Trophoblast cell (in vitro differentiated cells and primary cell): ENCODE data around the gene RPE65.

ENCODE experiments used
- DNase-seq, 2 donors: peaks; one replicate each; pipeline ENCODE4 v3.0.0-alpha.2; 2016
- H2AFZ ChIP-seq: 2 replicates; pipeline ENCODE4 v1.6.1; 2013; ENCODE audit warnings: low read length, moderate library complexity, mild to moderate bottlenecking; ENCODE audit not compliant: insufficient read depth, poor library complexity
- H2AK5ac ChIP-seq: 2 replicates; pipeline ENCODE4 v1.6.1; 2013; ENCODE audit warnings: mild to moderate bottlenecking, low read length
- H2BK120ac ChIP-seq: 2 replicates; pipeline ENCODE4 v1.6.1; 2013; ENCODE audit warnings: low read length, mild to moderate bottlenecking, moderate library complexity; ENCODE audit not compliant: insufficient read depth, poor library complexity
- H2BK12ac ChIP-seq: 2 replicates; pipeline ENCODE4 v1.6.1; 2013; ENCODE audit warnings: mild to moderate bottlenecking, low read length, moderate library complexity
- H2BK5ac ChIP-seq: 2 replicates; pipeline ENCODE4 v1.6.1; 2013; ENCODE audit warnings: low read length, low read depth, moderate library complexity, mild to moderate bottlenecking; ENCODE audit not compliant: poor library complexity
- H3K14ac ChIP-seq: 2 replicates; pipeline ENCODE4 v1.6.1; 2013; ENCODE audit warnings: mild to moderate bottlenecking, low read length
- H3K18ac ChIP-seq: 2 replicates; pipeline ENCODE4 v1.6.1; 2013; ENCODE audit warnings: mild to moderate bottlenecking, low read length
- H3K23ac ChIP-seq: 2 replicates; pipeline ENCODE4 v1.6.1; 2013; ENCODE audit warnings: low read length
- H3K27ac ChIP-seq: 2 replicates; pipeline ENCODE4 v1.5.1; 2013; ENCODE audit warnings: low read depth, mild to moderate bottlenecking, inconsistent platforms, low read length, moderate library complexity
- H3K27me3 ChIP-seq: 2 replicates; pipeline ENCODE4 v1.6.1; 2013; ENCODE audit warnings: inconsistent platforms, mild to moderate bottlenecking, low read length, moderate library complexity; ENCODE audit not compliant: insufficient read depth
- H3K36me3 ChIP-seq, 2 experiments: 1 replicate in 1 of 2; 2 replicates in 1 of 2; pipeline ENCODE4 v1.6.1; 2013; ENCODE audit warnings: low read length in 2 of 2, mild to moderate bottlenecking in 2 of 2, moderate library complexity in 1 of 2; ENCODE audit not compliant: insufficient read depth in 2 of 2, control insufficient read depth in 1 of 2
- H3K4ac ChIP-seq: 2 replicates; pipeline ENCODE4 v1.6.1; 2013; ENCODE audit warnings: low read depth, mild to moderate bottlenecking, low read length, moderate library complexity
- H3K4me1 ChIP-seq, 2 experiments: 1 replicate in 1 of 2; 2 replicates in 1 of 2; pipeline ENCODE4 v1.6.1; 2013; ENCODE audit warnings: low read length in 2 of 2, mild to moderate bottlenecking in 2 of 2, moderate library complexity in 1 of 2; ENCODE audit not compliant: insufficient read depth in 2 of 2, control insufficient read depth in 1 of 2
- H3K4me2 ChIP-seq: 2 replicates; pipeline ENCODE4 v1.6.1; 2013; ENCODE audit warnings: inconsistent platforms, mild to moderate bottlenecking, low read length, moderate library complexity
- H3K4me3 ChIP-seq: 2 replicates; pipeline ENCODE4 v1.5.1; 2013; ENCODE audit warnings: mild to moderate bottlenecking, low read depth, low read length, inconsistent platforms
- H3K79me1 ChIP-seq: one replicate; pipeline ENCODE4 v1.6.1; 2013; ENCODE audit warnings: low read length
- H3K79me2 ChIP-seq: 2 replicates; pipeline ENCODE4 v1.6.1; 2013; ENCODE audit warnings: low read length, mild to moderate bottlenecking; ENCODE audit not compliant: control insufficient read depth, insufficient read depth, poor library complexity
- H3K9ac ChIP-seq: 2 replicates; pipeline ENCODE4 v1.6.1; 2013; ENCODE audit warnings: mild to moderate bottlenecking, low read length
- H3K9me3 ChIP-seq: 2 replicates; pipeline ENCODE4 v1.6.1; 2013; ENCODE audit warnings: low read depth, mild to moderate bottlenecking, control low read depth, inconsistent platforms, low read length; ENCODE audit not compliant: insufficient read depth
- H4K12ac ChIP-seq: 2 replicates; pipeline ENCODE4 v1.6.1; 2013; ENCODE audit warnings: low read depth, mild to moderate bottlenecking, low read length, moderate library complexity
- H4K8ac ChIP-seq: 2 replicates; pipeline ENCODE4 v1.6.1; 2013; ENCODE audit warnings: low read depth, mild to moderate bottlenecking, low read length, moderate library complexity
- H4K91ac ChIP-seq: one replicate; pipeline ENCODE4 v1.6.1; 2013; ENCODE audit warnings: low read depth, mild to moderate bottlenecking, low read length, moderate library complexity
- WGBS: extraction: QIAGEN DNeasy Blood & Tissue Kit; methylation state at CpG from one replicate; pipeline ENCODE4 v1.1.7; 2013; ENCODE audit warnings: missing lambda C conversion rate; ENCODE audit not compliant: insufficient read length, insufficient coverage; ENCODE audit errors: extremely low coverage; 5-methylcytosine and 5-hydroxymethylcytosine counted together

Gene RPE65

GRCh38 chr1:68485431-68486022 lies 35.8 kb upstream of the RPE65 start:
- H3K27me3 ChIP-seq, result no peaks in the 10 kb centered on the region
- H3K79me1 ChIP-seq, result no peaks in the 10 kb centered on the region
- no peak overlapping the region for H2BK5ac ChIP-seq
- no peak for DNase-seq
- no peak overlapping the region for H2BK120ac ChIP-seq
- H2AK5ac ChIP-seq, result no peak overlapping the region
- peaks cover 2 to 8% of the 10 kb centered on the region in 2 experiments for H3K36me3 ChIP-seq
- H3K9ac ChIP-seq, result no peak overlapping the region
- no peak overlapping the region for H3K4me3 ChIP-seq
- H2AFZ ChIP-seq, result no peak overlapping the region
- H4K91ac ChIP-seq, result no peak overlapping the region
- no CpG with 5 or more reads among the region's 3 CpGs for WGBS
- no peak overlapping the region for H4K8ac ChIP-seq
- no peak overlapping the region for H3K4ac ChIP-seq
- H3K9me3 ChIP-seq, result no peaks in the 10 kb centered on the region
- H3K4me2 ChIP-seq, result no peak overlapping the region
- H4K12ac ChIP-seq, result no peak overlapping the region
- no peaks in the 10 kb centered on the region for H3K79me2 ChIP-seq
- H3K4me1 ChIP-seq, result no peaks in the 10 kb centered on the region
- no peak overlapping the region for H3K14ac ChIP-seq
- H3K18ac ChIP-seq, result no peak overlapping the region
- no peak overlapping the region for H2BK12ac ChIP-seq
- no peak overlapping the region for H3K27ac ChIP-seq
- H3K23ac ChIP-seq, result no peak overlapping the region

- Histone ChIP-seq H3K4me3 (no peak overlapping the region), H3K9ac (no peak overlapping the region), H2AFZ (no peak overlapping the region), H3K4me1 (no peaks in the 10 kb centered on the region), H3K14ac (no peak overlapping the region), H3K18ac (no peak overlapping the region), H3K79me2 (no peaks in the 10 kb centered on the region), H2AK5ac (no peak overlapping the region), H4K12ac (no peak overlapping the region), H3K36me3 (peaks cover 2 to 8% of the 10 kb centered on the region in 2 experiments), H3K4ac (no peak overlapping the region), H3K9me3 (no peaks in the 10 kb centered on the region), H3K27ac (no peak overlapping the region), H2BK120ac (no peak overlapping the region), H3K79me1 (no peaks in the 10 kb centered on the region), H4K91ac (no peak overlapping the region), H3K4me2 (no peak overlapping the region), H3K23ac (no peak overlapping the region), H3K27me3 (no peaks in the 10 kb centered on the region), H4K8ac (no peak overlapping the region), H2BK5ac (no peak overlapping the region), H2BK12ac (no peak overlapping the region)
- no peak for DNase-seq
- WGBS, result no CpG with 5 or more reads among the region's 1 CpG
Measured at GRCh38 chr1:68484618-68485017, 34.9 kb upstream of the RPE65 start.

DNA sequence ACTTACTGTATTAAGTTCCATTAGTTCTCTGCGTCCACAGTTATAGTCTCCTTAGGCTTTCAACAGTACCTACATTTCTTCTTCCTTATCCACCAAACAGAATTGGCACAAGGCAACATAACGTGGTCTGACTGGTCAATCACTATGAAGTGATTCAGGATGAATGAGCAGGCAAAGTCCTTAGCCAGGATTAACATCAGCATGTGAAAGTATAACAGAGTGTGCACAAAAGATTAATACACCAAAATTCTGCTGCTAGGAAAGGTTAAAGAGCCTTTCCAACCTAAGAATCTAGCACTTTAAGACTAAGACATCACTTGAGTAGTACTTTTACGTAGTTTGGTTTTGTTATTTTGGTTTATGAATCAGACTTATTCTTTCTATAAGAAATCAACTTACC lies 31.3 kb upstream of the RPE65 start:
- no CpG with 5 or more reads among the region's 3 CpGs for WGBS
- Histone ChIP-seq H3K36me3 (peaks cover 5 to 11% of the 10 kb centered on the region in 2 experiments), H3K79me2 (no peaks in the 10 kb centered on the region), H3K4ac (no peak overlapping the region), H3K18ac (no peak overlapping the region), H4K91ac (no peak overlapping the region), H2BK12ac (no peak overlapping the region), H3K4me2 (no peak overlapping the region), H3K27ac (no peak overlapping the region), H3K14ac (no peak overlapping the region), H2BK120ac (no peak overlapping the region), H3K27me3 (no peaks in the 10 kb centered on the region), H3K9ac (no peak overlapping the region), H3K4me1 (no peaks in the 10 kb centered on the region), H2AFZ (no peak overlapping the region), H2BK5ac (no peak overlapping the region), H3K23ac (no peak overlapping the region), H3K9me3 (no peaks in the 10 kb centered on the region), H4K12ac (no peak overlapping the region), H3K4me3 (no peak overlapping the region), H4K8ac (no peak overlapping the region), H2AK5ac (no peak overlapping the region), H3K79me1 (no peaks in the 10 kb centered on the region)
- DNase-seq, result no peak

- H3K27ac ChIP-seq, result no peak overlapping the region
- H2AK5ac ChIP-seq, result no peak overlapping the region
- WGBS, result no CpG with 5 or more reads among the region's 2 CpGs
- H4K12ac ChIP-seq, result no peak overlapping the region
- no peak overlapping the region for H3K23ac ChIP-seq
- no peak overlapping the region for H3K18ac ChIP-seq
- no peak overlapping the region for H4K8ac ChIP-seq
- no peak overlapping the region for H3K4me2 ChIP-seq
- peaks cover 5 to 9% of the 10 kb centered on the region in 2 experiments for H3K36me3 ChIP-seq
- H3K4me1 ChIP-seq, result no peaks in the 10 kb centered on the region
- H3K9ac ChIP-seq, result no peak overlapping the region
- no peak overlapping the region for H4K91ac ChIP-seq
- H3K4me3 ChIP-seq, result no peak overlapping the region
- H2BK120ac ChIP-seq, result no peak overlapping the region
- no peak overlapping the region for H3K4ac ChIP-seq
- H3K79me2 ChIP-seq, result no peaks in the 10 kb centered on the region
- H2BK12ac ChIP-seq, result no peak overlapping the region
- H2BK5ac ChIP-seq, result no peak overlapping the region
- H3K14ac ChIP-seq, result no peak overlapping the region
- no peaks in the 10 kb centered on the region for H3K27me3 ChIP-seq
- H3K9me3 ChIP-seq, result no peaks in the 10 kb centered on the region
- DNase-seq, result no peak
- no peaks in the 10 kb centered on the region for H3K79me1 ChIP-seq
- H2AFZ ChIP-seq, result no peak overlapping the region
Measured at GRCh38 chr1:68479501-68479900, 29.7 kb upstream of the RPE65 start.
